K562 (cell line): ENCODE results near the gene NUP98. TPM values are rescaled to one million over a fixed set of nuclear protein-coding genes. Genes with fewer than 3 reads are reported as not detected.

ENCODE experiments used
- ATAC-seq: fragments of 200-7000 bp; cut with Tn5 transposase; 3 replicates; pipeline ENCODE4 v1.9.1; 2020; ENCODE audit warnings: moderate library complexity
- BruUV-seq: library from RNA; stranded (reverse); fragments of 400-500 nt; replicated peaks from 2 replicates; lab custom pipeline; 2021; lab: Mats Ljungman, UMichigan
- CTCF ChIA-PET: fragments of 300-600 bp; formaldehyde crosslinking; extraction: SDS; loops from one replicate; lab custom pipeline; 2021; ENCODE audit warnings: low intra/inter-chr PET ratio; lab: Yijun Ruan, JAX
- POLR2A ChIA-PET: fragments of 300-600, 350-650 bp; sonication (Branson Sonifier 250); formaldehyde crosslinking; extraction: SDS; loops from one replicate; lab custom pipeline; 2021; ENCODE audit warnings: antibody characterized with exemption, inconsistent platforms; lab: Yijun Ruan, JAX
- DNase-seq, 4 experiments: peaks; one replicate each; pipeline versions ENCODE4 v3.0.0 to v3.0.0-alpha.2; 2011 to 2018; ENCODE audit warnings: low spot score in 3 of 4, mixed read lengths in 3 of 4; ENCODE audit errors: extremely low read depth in 1 of 4
- FAIRE-seq: peaks from 2 replicates; lab custom pipeline; 2011; peaks lifted over from hg19 to GRCh38; lab: Jason Lieb, UNC
- H2AFZ ChIP-seq: 2 replicates; pipeline ENCODE4 v1.6.0; 2011; ENCODE audit warnings: low read depth, low read length, control low read depth, inconsistent platforms
- H3K27ac ChIP-seq: fragments of 200-600 bp; 3 replicates; pipeline ENCODE4 v1.8.0; 2011; ENCODE audit warnings: low read depth, mild to moderate bottlenecking, control low read depth, inconsistent platforms, low read length, moderate library complexity, mixed read lengths; ENCODE audit errors: extremely low read depth
- H3K27me3 ChIP-seq, 2 experiments: fragments of 300-600 bp in 1 of 2; 2 replicates in 1 of 2; 3 replicates in 1 of 2; pipeline versions ENCODE4 v1.6.0 to v1.8.0; 2011; ENCODE audit warnings: inconsistent platforms in 2 of 2, low read length in 2 of 2, mild to moderate bottlenecking in 1 of 2, mixed read lengths in 1 of 2, moderate library complexity in 1 of 2; ENCODE audit not compliant: control insufficient read depth in 2 of 2, insufficient read depth in 2 of 2
- H3K36me3 ChIP-seq: fragments of 300-600 bp; 3 replicates; pipeline ENCODE4 v1.8.0; 2011; ENCODE audit warnings: mild to moderate bottlenecking, low read length, inconsistent platforms; ENCODE audit not compliant: control insufficient read depth, insufficient read depth
- H3K4me1 ChIP-seq, 2 experiments: fragments of 200-600 bp in 1 of 2; replicated peaks in 1 of 2; 2 replicates in 1 of 2; 3 replicates in 1 of 2; pipeline versions ENCODE4 v1.5.1 to v1.8.0; 2011; ENCODE audit warnings: inconsistent platforms in 2 of 2, low read length in 2 of 2, mild to moderate bottlenecking in 1 of 2, mixed read lengths in 1 of 2, moderate library complexity in 1 of 2; ENCODE audit not compliant: control insufficient read depth in 2 of 2, insufficient read depth in 2 of 2
- H3K4me2 ChIP-seq: 2 replicates; pipeline ENCODE4 v1.6.1; 2011; ENCODE audit warnings: low read length, control low read depth, inconsistent platforms, mixed read lengths; ENCODE audit not compliant: insufficient read depth
- H3K4me3 ChIP-seq: fragments of 200-600 bp; sonication (generic), shearing (Covaris generic); 2 replicates; pipeline ENCODE4 v1.5.1; 2016; ENCODE audit warnings: control low read depth, inconsistent platforms
- H3K79me2 ChIP-seq: fragments of 200-600 bp; 3 replicates; pipeline ENCODE4 v1.8.0; 2011; ENCODE audit warnings: low read length, inconsistent platforms; ENCODE audit not compliant: control insufficient read depth, insufficient read depth
- H3K9ac ChIP-seq, 2 experiments: 2 replicates each; pipeline versions ENCODE4 v1.6.0 to v1.6.1; 2011; ENCODE audit warnings: low read depth in 2 of 2, low read length in 2 of 2, control low read depth in 1 of 2, inconsistent platforms in 1 of 2, mild to moderate bottlenecking in 1 of 2, mixed read lengths in 1 of 2; ENCODE audit not compliant: insufficient read depth in 1 of 2
- H3K9me1 ChIP-seq: one replicate; pipeline ENCODE4 v1.6.0; 2011; ENCODE audit warnings: inconsistent platforms, mild to moderate bottlenecking, low read length, moderate library complexity; ENCODE audit not compliant: control insufficient read depth, insufficient read depth
- H3K9me3 ChIP-seq: replicated peaks from 2 replicates; pipeline ENCODE4 v1.5.1; 2011; ENCODE audit warnings: low read depth, low read length, inconsistent platforms; ENCODE audit not compliant: control insufficient read depth, insufficient read depth
- H4K20me1 ChIP-seq: replicated peaks from 2 replicates; pipeline ENCODE4 v1.6.1; 2011; ENCODE audit warnings: low read length, inconsistent platforms, mixed read lengths; ENCODE audit not compliant: control insufficient read depth, insufficient read depth
- CTCF ChIP-seq, 3 experiments: IDR thresholded peaks in 2 of 3; conservative IDR thresholded peaks in 1 of 3; 2 replicates each; pipeline ENCODE4 v1.5.1; 2011 to 2012; ENCODE audit warnings: low read length in 3 of 3, mild to moderate bottlenecking in 3 of 3, control low read depth in 2 of 3, improper control_type of control experiment in 1 of 3, inconsistent platforms in 1 of 3, low read depth in 1 of 3, mixed read lengths in 1 of 3, moderate library complexity in 1 of 3; ENCODE audit not compliant: insufficient read depth in 2 of 3
- HIVEP1 ChIP-seq: fragments of 250-450 bp; sonication (Bioruptor Pico); IDR thresholded peaks from 2 replicates; pipeline ENCODE4 v1.4.0; 2020; ENCODE audit warnings: mild to moderate bottlenecking
- ZNF778 ChIP-seq: fragments of 450-650 bp; formaldehyde crosslinking; IDR thresholded peaks from 2 replicates; pipeline ENCODE4 v1.4.0; 2020; ENCODE audit warnings: mild to moderate bottlenecking, moderate library complexity
- WGBS: fragments of 100-300 bp; shearing (Covaris generic); methylation state at CpG from one replicate; pipeline ENCODE4 v1.1.6; 2016; ENCODE audit warnings: low coverage, mixed read lengths; ENCODE audit not compliant: insufficient coverage; ENCODE audit errors: missing lambda C conversion rate; 5-methylcytosine and 5-hydroxymethylcytosine counted together
- in situ Hi-C: fragments of 300-500 bp; cut with MboI; formaldehyde crosslinking; loops from 4 replicates; pipeline ENCODE4 v1.15.0; 2018; ENCODE audit warnings: inconsistent platforms, mixed read lengths
- intact Hi-C: fragments of 100-400 bp; cut with micrococcal nuclease; formaldehyde crosslinking; loops from 2 replicates; pipeline ENCODE4 v1.14.2; 2022
- polyA plus RNA-seq, 8 experiments: library from polyadenylated mRNA; depleted of rRNA in 4 of 8; stranded (reverse) in 5 of 8; unstranded in 3 of 8; fragments of >200 nt; fragmentation: Nextera tagmentation in 2 of 8; fragmentation: Illumina TruSeq in 1 of 8; extraction: Ambion mirVana in 2 of 8; extraction: Trizol in 1 of 8; gene quantifications; 2 replicates each; pipeline versions ENCODE4 v1.2.1 to v1.2.3, GENCODE V29; 2011 to 2014; ENCODE audit warnings: inconsistent platforms in 1 of 8, missing spikeins in 1 of 8
- total RNA-seq, 7 experiments: library from RNA; depleted of rRNA in 6 of 7; stranded (reverse); fragments of >200 nt in 6 of 7; fragmentation: Illumina TruSeq in 2 of 7; extraction: Trizol in 2 of 7; gene quantifications; 2 replicates each; pipeline versions ENCODE4 v1.2.1 to v1.2.3, GENCODE V29; 2011 to 2021; ENCODE audit warnings: low replicate concordance in 1 of 7

Gene NUP98
- total and polyA plus RNA-seq, 9 of the 15 experiments (the other 6 are each of a cell fraction or from before 2014, with no cell fraction given): 45.1 to 196 (median 130) TPM

GRCh38 chr11:3683039-3683438 lies 114.3 kb downstream of the NUP98 start:
- POLR2A ChIA-PET: interaction anchor here (0.6 to 1.0 kb wide), 2 partner anchors 13 to 1569 kb away, joined by 3 read pairs; no protein-coding TSS in a partner anchor
- WGBS: 93% methylated on average over 9 of the region's 9 CpGs

More at GRCh38 chr11:3683039-3683438, 114.3 kb downstream of the NUP98 start:
- in situ Hi-C loops (no loop called here), intact Hi-C loops (no loop called here)
- Histone ChIP-seq H3K9me3 (no peaks in the 10 kb centered on the region), H3K36me3 (peaks cover 94% of the 10 kb centered on the region), H3K27ac (no peak overlapping the region), H3K4me3 (no peak overlapping the region), H3K27me3 (no peaks in the 10 kb centered on the region), H3K9me1 (no peaks in the 10 kb centered on the region), H3K4me1 (peaks cover 0 to 5% of the 10 kb centered on the region in 2 experiments; a peak in 3 of 5 replicates), H3K79me2 (no peaks in the 10 kb centered on the region), H4K20me1 (no peaks in the 10 kb centered on the region; the same call in 1 of the 2 replicates), H3K4me2 (no peak overlapping the region), H3K9ac (no peak overlapping the region), H2AFZ (no peak overlapping the region)
- TF ChIP-seq CTCF (IDR thresholded peaks at IDR 0.05 in 2 of 3, conservative IDR thresholded peaks at IDR 0.05 in 1 of 3; ENCODE audit: insufficient read depth in 2 of 3, low read depth in 1 of 3, low read length in 3 of 3) (peak in 2 of 3 experiments; percentile 10 to 34; a peak in 1 of 6 replicates), ZNF778 (CRISPR knock-in tag) (no peak), HIVEP1 (CRISPR knock-in tag) (no peak)
- ATAC-seq: no peak
- FAIRE-seq: no peak
- BruUV-seq: no TSS peak
- peak in 1 of 4 experiments; percentile 27 for DNase-seq
- CTCF ChIA-PET: no interaction called here
